HepG2 (cell line): ENCODE measurements around the gene ZMPSTE24. TPM values are rescaled to one million over a fixed set of nuclear protein-coding genes. Genes with fewer than 3 reads are reported as not detected.

ENCODE experiments used
- ATAC-seq: fragments of 200-7000 bp; cut with Tn5 transposase; 3 replicates; pipeline ENCODE4 v1.9.1; 2020; ENCODE audit warnings: mild to moderate bottlenecking, moderate library complexity
- BruUV-seq: library from RNA; stranded (reverse); fragments of 400-500 nt; replicated peaks from 2 replicates; lab custom pipeline; 2021; lab: Mats Ljungman, UMichigan
- CTCF ChIA-PET: fragments of 300-600 bp; formaldehyde crosslinking; extraction: SDS; loops from one replicate; lab custom pipeline; 2021; ENCODE audit warnings: low total read pairs, inconsistent platforms, low intra/inter-chr PET ratio; lab: Yijun Ruan, JAX
- POLR2A ChIA-PET: fragments of 350-600 bp; sonication (Branson Sonifier 250); formaldehyde crosslinking; loops from one replicate; lab custom pipeline; 2020; ENCODE audit warnings: antibody characterized with exemption, inconsistent platforms; lab: Yijun Ruan, JAX
- DNase-seq: peaks from one replicate; pipeline ENCODE4 v3.0.0-alpha.2; 2015; ENCODE audit warnings: low spot score
- FAIRE-seq: peaks from 3 replicates; lab custom pipeline; 2011; peaks lifted over from hg19 to GRCh38; lab: Jason Lieb, UNC
- H2AFZ ChIP-seq: one replicate; pipeline ENCODE4 v1.6.1; 2011; ENCODE audit warnings: low read length, inconsistent platforms
- H3K27ac ChIP-seq: fragments of 300-600 bp; 3 replicates; pipeline ENCODE4 v1.8.0; 2011; ENCODE audit warnings: mixed run types, mild to moderate bottlenecking, mixed read lengths, low read length, inconsistent platforms; ENCODE audit not compliant: insufficient read depth; ENCODE audit errors: extremely low read length
- H3K27me3 ChIP-seq, 2 experiments: fragments of 200-600 bp in 1 of 2; 2 replicates in 1 of 2; 3 replicates in 1 of 2; pipeline versions ENCODE4 v1.6.0 to v1.8.0; 2011; ENCODE audit warnings: low read length in 2 of 2, mild to moderate bottlenecking in 2 of 2, moderate library complexity in 2 of 2, inconsistent platforms in 1 of 2; ENCODE audit not compliant: insufficient read depth in 2 of 2, control insufficient read depth in 1 of 2
- H3K36me3 ChIP-seq, 2 experiments: fragments of 200-600 bp in 1 of 2; replicated peaks in 1 of 2; 2 replicates in 1 of 2; 3 replicates in 1 of 2; pipeline versions ENCODE4 v1.5.1 to v1.8.0; 2011; ENCODE audit warnings: low read length in 2 of 2, inconsistent platforms in 1 of 2; ENCODE audit not compliant: insufficient read depth in 2 of 2, control insufficient read depth in 1 of 2
- H3K4me1 ChIP-seq: 2 replicates; pipeline ENCODE4 v1.5.1; 2012; ENCODE audit warnings: low read length, inconsistent platforms; ENCODE audit not compliant: insufficient read depth
- H3K4me2 ChIP-seq: 2 replicates; pipeline ENCODE4 v1.6.0; 2011; ENCODE audit warnings: low read depth, low read length, inconsistent platforms
- H3K4me3 ChIP-seq, 3 experiments: fragments of 200-600 bp in 1 of 3; sonication (generic), shearing (Covaris generic) in 1 of 3; replicated peaks in 1 of 3; 2 replicates each; pipeline ENCODE4 v1.5.1; 2011 to 2016; ENCODE audit warnings: low read length in 3 of 3, inconsistent platforms in 2 of 3, low read depth in 2 of 3, mild to moderate bottlenecking in 2 of 3, control low read depth in 1 of 3, mixed read lengths in 1 of 3; ENCODE audit not compliant: insufficient read depth in 1 of 3
- H3K79me2 ChIP-seq: one replicate; pipeline ENCODE4 v1.6.1; 2011; ENCODE audit warnings: low read length, inconsistent platforms; ENCODE audit not compliant: insufficient read depth
- H3K9ac ChIP-seq: 2 replicates; pipeline ENCODE4 v1.6.0; 2011; ENCODE audit warnings: mild to moderate bottlenecking, low read depth, low read length, inconsistent platforms; ENCODE audit not compliant: insufficient read depth
- H3K9me3 ChIP-seq: 2 replicates; pipeline ENCODE4 v1.5.1; 2012; ENCODE audit warnings: mild to moderate bottlenecking, low read length
- H4K20me1 ChIP-seq: 2 replicates; pipeline ENCODE4 v1.6.0; 2011; ENCODE audit warnings: inconsistent platforms, mild to moderate bottlenecking, low read length, moderate library complexity; ENCODE audit not compliant: insufficient read depth
- KDM5A ChIP-seq: fragments of 200-600 bp; sonication (generic); IDR thresholded peaks from 2 replicates; pipeline ENCODE4 v1.7.0; 2018; ENCODE audit warnings: antibody characterized with exemption, mild to moderate bottlenecking, low read length, borderline replicate concordance
- NR2F2 ChIP-seq: IDR thresholded peaks from 2 replicates; pipeline ENCODE4 v1.6.1; 2012; ENCODE audit warnings: low read depth, inconsistent platforms, borderline replicate concordance
- SNRNP70 ChIP-seq: fragments of 200-400 bp; formaldehyde crosslinking; IDR thresholded peaks from 2 replicates; pipeline ENCODE4 v1.6.1; 2017; ENCODE audit warnings: mild to moderate bottlenecking, low read depth, low read length, moderate library complexity
- THYN1 ChIP-seq: sonication (generic); formaldehyde crosslinking; IDR thresholded peaks from 2 replicates; pipeline ENCODE4 v1.8.1; 2023; ENCODE audit warnings: low read depth, mild to moderate bottlenecking, moderate library complexity, missing genetic modification reagents, borderline replicate concordance
- ZBTB33 ChIP-seq: sonication (generic); formaldehyde crosslinking; IDR thresholded peaks from 2 replicates; pipeline ENCODE4 v1.4.0; 2020; ENCODE audit warnings: missing genetic modification reagents
- ZFP36L2 ChIP-seq: sonication (generic); formaldehyde crosslinking; IDR thresholded peaks from 2 replicates; pipeline ENCODE4 v1.4.0; 2020; ENCODE audit warnings: missing genetic modification reagents
- ZNF570 ChIP-seq: sonication (generic); formaldehyde crosslinking; IDR thresholded peaks from 2 replicates; pipeline ENCODE4 v1.4.0; 2020; ENCODE audit warnings: mild to moderate bottlenecking, missing genetic modification reagents, borderline replicate concordance
- ZNF609 ChIP-seq: sonication (generic); formaldehyde crosslinking; IDR thresholded peaks from 2 replicates; pipeline ENCODE4 v1.4.0; 2020; ENCODE audit warnings: mild to moderate bottlenecking, missing genetic modification reagents, borderline replicate concordance
- WGBS: methylation state at CpG from one replicate; pipeline ENCODE4 v1.1.6; 2017; ENCODE audit warnings: low lambda C conversion rate; 5-methylcytosine and 5-hydroxymethylcytosine counted together
- in situ Hi-C: cut with HindIII; loops from 2 replicates; pipeline ENCODE4 v1.10.0; 2017; ENCODE audit warnings: low pct_unique_long_range_greater_than_20kb; ENCODE audit not compliant: extremely low pct_ligation_motif_present
- intact Hi-C: fragments of 100-400 bp; cut with micrococcal nuclease; formaldehyde crosslinking; loops from one replicate; pipeline ENCODE4 v1.10.0; 2022; ENCODE audit not compliant: unreplicated experiment
- polyA plus RNA-seq, 8 experiments: library from polyadenylated mRNA; depleted of rRNA in 3 of 8; stranded (reverse) in 7 of 8; unstranded in 1 of 8; fragments of >200 nt; fragmentation: Illumina TruSeq in 4 of 8; extraction: Trizol in 4 of 8; gene quantifications; 2 replicates each; pipeline versions ENCODE4 v1.2.1 to v1.2.3, GENCODE V29; 2011 to 2016; ENCODE audit warnings: low read depth in 4 of 8, missing spikeins in 1 of 8, mixed read lengths in 1 of 8; ENCODE audit not compliant: insufficient read depth in 1 of 8
- total RNA-seq, 5 experiments: library from RNA; depleted of rRNA; stranded (reverse); fragments of >200 nt; fragmentation: Illumina TruSeq; extraction: Trizol; gene quantifications; 2 replicates each; pipeline ENCODE4 v1.2.3, GENCODE V29; 2016; ENCODE audit warnings: low read depth in 1 of 5
- TF ChIP-seq, protein P1 (sequence below): sonication (generic); formaldehyde crosslinking; conservative IDR thresholded peaks from 2 replicates; pipeline ENCODE4 v1.5.0; 2020; ENCODE audit warnings: missing genetic modification reagents
- TF ChIP-seq, protein P2 (sequence below): sonication (generic); formaldehyde crosslinking; IDR thresholded peaks from 2 replicates; pipeline ENCODE4 v1.4.0; 2020; ENCODE audit warnings: missing genetic modification reagents

The ZMPSTE24 gene
- total and polyA plus RNA-seq, 2 of the 13 experiments (the other 11 are each of a cell fraction or from before 2014, with no cell fraction given) = 13.6 to 60.2 TPM

DNA sequence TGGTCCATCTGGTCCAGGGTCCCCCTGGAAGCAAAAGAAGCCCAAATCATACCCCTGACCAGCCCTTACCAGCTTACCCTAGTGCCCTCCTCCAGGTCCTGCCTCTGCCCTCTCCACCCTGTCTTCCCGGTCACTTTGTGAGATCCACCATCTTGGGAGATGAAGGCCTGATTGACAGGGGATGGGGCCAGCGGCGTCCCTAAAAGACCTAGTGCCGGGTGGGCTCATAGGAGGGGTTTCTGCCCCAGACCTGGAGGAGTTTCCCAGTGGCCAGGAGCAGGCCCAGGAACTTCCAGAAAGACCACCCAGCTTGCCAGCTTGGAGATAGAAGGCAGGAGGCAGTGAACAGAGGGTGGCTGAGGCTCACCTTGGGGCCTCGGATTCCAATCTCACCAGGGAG, 53.7 kb downstream of the ZMPSTE24 start:
- Histone ChIP-seq H3K27ac (no peak overlapping the region), H3K4me1 (peaks cover 40% of the 10 kb centered on the region), H4K20me1 (no peaks in the 10 kb centered on the region), H3K9ac (no peak overlapping the region), H3K9me3 (no peaks in the 10 kb centered on the region), H2AFZ (no peak overlapping the region), H3K79me2 (no peaks in the 10 kb centered on the region), H3K27me3 (no peaks in the 10 kb centered on the region; a peak in 1 of 5 replicates), H3K36me3 (peaks cover 0 to 8% of the 10 kb centered on the region in 2 experiments; a peak in 1 of 5 replicates), H3K4me2 (no peak overlapping the region), H3K4me3 (no peak overlapping the region)
- intact Hi-C loops (loop anchor here (10.0 kb wide), 1 partner anchor 57 kb away; the partner anchor contains the start of gene ZMPSTE24), in situ Hi-C loops (no loop called here)
- ChIA-PET POLR2A (no interaction called here), CTCF (no interaction called here)
- DNase-seq (no peak), FAIRE-seq (no peak), ATAC-seq (no peak)
- TF ChIP-seq, protein P1, sequence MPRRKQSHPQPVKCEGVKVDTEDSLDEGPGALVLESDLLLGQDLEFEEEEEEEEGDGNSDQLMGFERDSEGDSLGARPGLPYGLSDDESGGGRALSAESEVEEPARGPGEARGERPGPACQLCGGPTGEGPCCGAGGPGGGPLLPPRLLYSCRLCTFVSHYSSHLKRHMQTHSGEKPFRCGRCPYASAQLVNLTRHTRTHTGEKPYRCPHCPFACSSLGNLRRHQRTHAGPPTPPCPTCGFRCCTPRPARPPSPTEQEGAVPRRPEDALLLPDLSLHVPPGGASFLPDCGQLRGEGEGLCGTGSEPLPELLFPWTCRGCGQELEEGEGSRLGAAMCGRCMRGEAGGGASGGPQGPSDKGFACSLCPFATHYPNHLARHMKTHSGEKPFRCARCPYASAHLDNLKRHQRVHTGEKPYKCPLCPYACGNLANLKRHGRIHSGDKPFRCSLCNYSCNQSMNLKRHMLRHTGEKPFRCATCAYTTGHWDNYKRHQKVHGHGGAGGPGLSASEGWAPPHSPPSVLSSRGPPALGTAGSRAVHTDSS (CRISPR knock-in tag) = no peak
- TF ChIP-seq ZFP36L2 (CRISPR knock-in tag) (no peak), ZNF609 (CRISPR knock-in tag) (no peak), THYN1 (CRISPR knock-in tag) (no peak), ZBTB33 (no peak), NR2F2 (no peak), KDM5A (no peak), ZNF570 (CRISPR knock-in tag) (no peak), SNRNP70 (no peak)
- TF ChIP-seq, protein P2, sequence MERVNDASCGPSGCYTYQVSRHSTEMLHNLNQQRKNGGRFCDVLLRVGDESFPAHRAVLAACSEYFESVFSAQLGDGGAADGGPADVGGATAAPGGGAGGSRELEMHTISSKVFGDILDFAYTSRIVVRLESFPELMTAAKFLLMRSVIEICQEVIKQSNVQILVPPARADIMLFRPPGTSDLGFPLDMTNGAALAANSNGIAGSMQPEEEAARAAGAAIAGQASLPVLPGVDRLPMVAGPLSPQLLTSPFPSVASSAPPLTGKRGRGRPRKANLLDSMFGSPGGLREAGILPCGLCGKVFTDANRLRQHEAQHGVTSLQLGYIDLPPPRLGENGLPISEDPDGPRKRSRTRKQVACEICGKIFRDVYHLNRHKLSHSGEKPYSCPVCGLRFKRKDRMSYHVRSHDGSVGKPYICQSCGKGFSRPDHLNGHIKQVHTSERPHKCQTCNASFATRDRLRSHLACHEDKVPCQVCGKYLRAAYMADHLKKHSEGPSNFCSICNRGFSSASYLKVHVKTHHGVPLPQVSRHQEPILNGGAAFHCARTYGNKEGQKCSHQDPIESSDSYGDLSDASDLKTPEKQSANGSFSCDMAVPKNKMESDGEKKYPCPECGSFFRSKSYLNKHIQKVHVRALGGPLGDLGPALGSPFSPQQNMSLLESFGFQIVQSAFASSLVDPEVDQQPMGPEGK (CRISPR knock-in tag) = no peak
- 100% methylated on average over 2 of the region's 5 CpGs for WGBS
- BruUV-seq = no TSS peak
